Pons (tissue), 1 donor: Measurements from ENCODE around the gene CFAP92.

ENCODE experiments used
- DNase-seq: peaks from one replicate; pipeline ENCODE4 v3.0.0-alpha.2; 2016; ENCODE audit warnings: low spot score

CFAP92 gene

GRCh38 chr3:128863560-128863959 is 130.3 kb downstream of the CFAP92 start:
- DNase-seq: no peak

DNA sequence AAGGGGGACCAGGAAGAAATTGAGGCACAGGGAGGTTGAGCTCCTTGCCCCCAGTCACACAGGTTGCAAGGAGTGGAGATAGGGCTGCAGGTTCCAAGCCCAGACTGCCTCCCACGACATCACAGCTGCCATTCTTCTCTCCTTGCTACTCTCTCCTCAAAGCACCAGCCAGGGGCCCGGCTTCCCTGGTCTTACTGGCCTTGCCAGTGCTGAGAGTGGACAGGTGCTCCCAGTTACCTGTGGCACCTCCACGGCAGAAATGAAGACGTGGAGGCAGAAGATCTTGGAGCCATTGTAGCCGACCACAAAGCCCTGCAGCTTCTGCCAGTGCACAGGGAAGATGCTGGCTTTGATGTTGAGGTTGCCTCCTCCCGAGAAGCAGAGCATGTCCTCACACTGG is 132.4 kb downstream of the CFAP92 start:
- DNase-seq: no peak
